GM19467 (cell line): Measurements from ENCODE around the gene DGUOK.
"Not testable (repeated sequence)": the region's sequence is repeated elsewhere in the genome, so short reads cannot be mapped to it uniquely, and the experiment has no call there.

Source experiments
- ATAC-seq: cut with Tn5 transposase; IDR thresholded peaks from one replicate; pipeline ENCODE4 v1.9.1; 2021; ENCODE audit warnings: mild to moderate bottlenecking, moderate library complexity; ENCODE audit not compliant: unreplicated experiment

The DGUOK gene

DNA sequence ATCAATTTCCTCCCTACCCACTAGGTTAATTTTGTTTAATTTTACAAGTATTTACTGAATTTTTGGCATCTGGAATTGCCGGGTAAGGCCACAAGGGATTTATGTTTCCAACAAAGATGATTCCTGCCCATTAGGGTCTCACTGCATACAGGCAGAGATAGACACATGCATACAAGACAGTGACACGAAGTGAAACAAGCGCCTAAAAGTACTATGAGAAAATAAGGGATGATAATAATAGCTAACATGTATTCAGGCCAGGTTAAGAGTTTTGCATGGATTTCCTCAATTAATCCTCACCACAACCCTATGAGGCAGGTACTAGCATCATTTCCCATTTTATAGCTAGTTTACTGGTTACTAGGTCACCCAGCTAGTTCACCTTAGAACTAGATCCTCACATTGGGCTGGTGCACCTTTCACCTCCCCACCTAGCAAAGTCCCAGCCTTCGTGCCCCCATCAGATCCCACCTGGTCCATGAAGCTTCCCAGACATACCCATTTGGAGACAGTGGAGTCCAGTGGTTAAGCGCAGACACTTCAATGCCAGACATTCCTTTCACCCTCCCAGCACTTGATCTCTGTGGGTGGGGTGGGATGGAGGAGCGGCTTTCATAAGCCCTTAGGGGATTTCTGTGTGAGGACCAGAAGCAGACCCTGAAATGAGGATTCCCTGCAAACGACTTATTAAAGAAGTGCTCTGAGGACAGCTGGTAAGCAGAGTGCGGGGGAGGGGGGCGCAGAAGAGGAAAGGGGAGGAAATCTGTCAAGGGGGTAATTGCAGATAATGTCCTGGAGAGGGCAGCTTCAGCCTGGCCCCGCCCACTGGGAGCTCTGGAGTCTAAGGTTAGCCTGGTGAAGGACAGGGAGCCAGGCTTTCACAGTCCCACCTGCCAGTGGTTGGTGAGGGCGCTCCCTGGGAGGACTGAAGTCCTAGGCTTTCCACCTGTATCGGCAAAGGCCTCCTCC is 5.8 kb upstream of the DGUOK start:
- no peak for ATAC-seq

GRCh38 chr2:73921581-73921980 is 5.1 kb upstream of the DGUOK start:
- no peak for ATAC-seq

DNA sequence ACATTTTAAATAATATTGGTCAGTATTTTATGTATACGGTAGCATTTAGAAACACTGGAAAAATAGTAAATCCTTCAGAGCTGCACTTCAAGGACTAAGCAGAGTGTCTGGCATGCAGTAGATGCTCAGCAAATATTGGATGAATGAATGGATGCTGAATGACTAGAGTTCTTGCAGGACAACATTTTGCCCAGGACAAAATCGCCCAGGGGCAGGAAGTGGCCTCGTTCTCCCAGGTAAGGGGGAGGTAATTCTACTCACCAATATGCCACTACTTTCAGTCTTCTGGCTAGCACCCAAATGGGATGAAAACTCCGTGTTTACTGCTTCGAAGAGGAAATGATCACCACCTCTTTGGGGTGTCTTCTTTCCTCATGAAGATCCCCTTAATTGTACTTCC is 4.0 kb upstream of the DGUOK start:
- ATAC-seq: no peak

DNA sequence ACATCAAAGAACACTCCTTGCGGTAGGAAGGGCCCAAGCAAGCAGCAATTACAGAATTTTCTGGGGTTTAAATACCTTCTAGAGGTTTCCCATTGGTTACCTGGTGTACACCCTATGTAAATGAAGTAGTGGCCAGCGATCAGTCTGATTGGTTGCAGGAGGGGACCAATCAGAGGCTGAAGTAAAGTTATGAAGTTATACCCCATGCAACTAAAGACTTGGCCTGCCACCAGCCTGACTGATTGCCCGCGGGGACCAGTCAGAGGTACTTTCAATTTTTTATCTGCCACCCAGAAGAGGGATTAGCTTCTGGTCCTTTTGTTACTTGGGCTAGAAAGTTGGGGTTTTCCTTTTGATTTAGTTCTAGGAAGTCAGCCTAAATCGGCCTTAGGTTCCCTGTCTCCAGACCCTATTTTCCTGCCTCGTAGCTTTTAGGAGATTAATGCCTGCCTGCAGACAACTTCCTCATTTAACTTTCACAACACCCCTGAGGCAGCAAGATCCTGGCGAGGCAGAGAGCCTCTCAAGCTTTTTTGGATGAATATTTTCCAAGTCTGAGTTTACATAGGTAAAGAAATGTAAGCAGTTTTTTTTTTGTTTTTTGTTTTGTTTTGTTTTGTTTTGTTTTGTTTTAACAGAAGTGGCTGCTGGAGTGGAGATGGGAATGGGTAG is 1.5 kb upstream of the DGUOK start:
- ATAC-seq: no peak

GRCh38 chr2:73925853-73926492 is 707 bp upstream of the DGUOK start:
- ATAC-seq: no peak

DNA sequence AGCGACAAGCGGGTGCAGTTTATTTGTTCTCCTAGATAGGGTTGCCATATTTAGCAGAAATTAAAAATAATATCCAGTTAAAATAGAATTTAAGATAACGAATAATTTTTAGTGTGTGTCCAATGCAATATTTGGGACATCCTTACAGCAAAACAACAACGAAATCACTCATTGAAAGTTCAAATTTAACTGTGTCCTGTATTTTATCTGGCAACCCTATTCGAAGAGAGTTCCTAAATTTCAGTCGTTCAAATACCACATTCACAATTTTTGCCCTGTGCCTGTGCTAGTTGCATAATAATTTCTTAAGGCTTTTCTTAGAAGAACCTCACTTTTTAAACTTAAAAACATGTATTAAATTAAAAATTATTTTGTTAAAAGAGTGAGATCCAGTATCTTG is 664 bp downstream of the DGUOK start:
- no peak for ATAC-seq

DNA sequence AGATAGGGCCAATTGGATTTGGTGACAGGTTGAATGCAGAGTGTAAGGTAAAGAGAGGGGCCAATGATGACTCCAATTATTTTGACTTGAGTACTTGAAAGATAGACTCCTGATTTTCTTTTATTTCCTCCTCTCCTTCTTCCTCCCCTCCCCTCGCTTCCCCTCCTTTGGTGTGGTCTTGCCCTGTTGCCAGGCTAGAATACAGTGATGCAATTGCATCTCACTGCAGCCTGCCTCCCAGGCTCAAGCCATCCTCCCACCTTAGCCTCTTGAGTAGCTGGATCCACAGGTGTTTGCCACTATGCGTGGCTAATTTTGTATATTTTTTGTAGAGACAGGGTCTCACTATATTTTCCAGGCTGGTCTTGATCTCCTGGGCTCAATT is 2.3 kb downstream of the DGUOK start:
- ATAC-seq: no peak

DNA sequence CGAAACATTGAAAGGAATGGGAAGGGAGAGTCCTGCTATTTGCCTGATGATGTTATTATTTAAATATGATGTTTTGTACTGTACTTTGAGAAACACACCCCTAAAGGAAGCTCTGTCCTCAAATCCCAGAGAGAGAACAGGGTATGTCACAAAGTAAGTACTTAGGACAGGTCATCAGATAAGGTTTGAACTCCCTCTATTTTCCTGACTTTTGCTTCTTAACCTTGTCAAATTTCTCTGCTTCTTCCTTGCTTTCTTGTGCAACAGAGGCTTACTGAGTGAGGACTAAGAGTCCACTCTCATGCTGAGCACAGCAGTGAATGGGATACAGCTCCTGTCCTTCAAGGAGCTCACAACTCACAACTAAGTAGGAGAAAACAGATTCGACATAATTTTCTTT is 3.7 kb downstream of the DGUOK start:
- ATAC-seq: no peak

DNA sequence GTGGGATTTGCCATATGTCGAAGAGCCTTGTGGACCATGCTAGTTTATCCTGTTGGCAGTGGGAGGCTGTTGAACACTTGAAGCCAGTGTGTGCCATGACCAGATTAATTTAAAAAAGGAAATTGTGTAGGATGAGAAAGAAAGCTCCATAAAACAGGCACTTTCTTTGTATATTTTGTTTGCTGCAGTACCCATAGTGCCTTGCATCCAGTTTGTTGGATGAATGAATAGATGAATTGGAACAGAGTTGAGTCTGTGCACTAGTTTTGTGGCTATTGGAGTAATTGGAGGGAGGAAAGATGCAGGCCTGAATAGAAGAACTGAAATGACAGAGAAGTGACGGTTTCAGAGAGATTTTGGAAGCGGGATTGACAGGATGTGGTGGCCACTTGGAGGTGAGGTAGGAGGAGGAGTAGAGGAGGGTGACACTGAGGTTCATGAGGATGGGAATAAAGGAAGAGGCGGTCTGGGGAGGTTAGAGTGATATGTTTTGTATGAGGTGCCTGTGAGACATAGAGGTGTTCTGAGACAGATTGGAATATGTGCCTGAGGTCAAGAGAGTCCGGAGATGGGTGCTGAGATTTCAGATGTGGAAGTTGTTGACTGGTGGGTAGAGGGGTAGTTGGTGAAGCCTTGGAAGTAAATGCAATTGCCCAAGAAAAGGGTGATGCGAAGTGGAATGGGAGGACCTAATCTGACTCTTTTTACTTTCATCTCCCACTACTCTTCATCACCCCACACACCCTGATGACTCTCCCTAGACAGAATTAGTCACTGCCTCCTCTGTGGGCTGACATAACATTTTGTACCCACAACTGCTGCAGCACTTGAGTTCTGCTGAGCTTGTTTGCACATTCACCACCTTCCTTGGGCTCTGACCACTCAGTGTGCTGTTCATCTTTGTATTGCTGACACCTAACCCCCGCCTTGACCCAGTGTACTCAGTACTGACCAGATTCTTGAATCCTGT is 5.1 kb downstream of the DGUOK start:
- ATAC-seq: no peak

DNA sequence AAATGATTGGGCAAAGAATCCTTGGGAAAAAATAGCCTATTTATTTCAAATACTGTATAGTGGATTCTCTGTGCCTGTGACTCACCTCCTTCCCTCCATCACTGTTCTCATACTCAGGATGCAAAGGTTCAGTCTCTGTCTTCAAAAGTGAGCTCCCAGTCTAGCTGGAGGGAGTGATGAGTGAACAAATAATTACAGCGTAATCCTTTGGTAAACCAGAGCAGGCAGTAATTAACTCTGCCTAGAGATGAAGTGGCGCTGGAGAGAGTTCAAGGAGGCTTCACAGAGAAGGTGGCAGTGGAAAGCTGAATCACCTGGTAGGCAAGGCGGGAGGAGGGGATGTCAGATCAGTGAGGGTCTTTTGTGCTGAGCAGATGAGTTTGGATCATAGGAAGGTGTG is 6.5 kb downstream of the DGUOK start:
- no peak for ATAC-seq

DNA sequence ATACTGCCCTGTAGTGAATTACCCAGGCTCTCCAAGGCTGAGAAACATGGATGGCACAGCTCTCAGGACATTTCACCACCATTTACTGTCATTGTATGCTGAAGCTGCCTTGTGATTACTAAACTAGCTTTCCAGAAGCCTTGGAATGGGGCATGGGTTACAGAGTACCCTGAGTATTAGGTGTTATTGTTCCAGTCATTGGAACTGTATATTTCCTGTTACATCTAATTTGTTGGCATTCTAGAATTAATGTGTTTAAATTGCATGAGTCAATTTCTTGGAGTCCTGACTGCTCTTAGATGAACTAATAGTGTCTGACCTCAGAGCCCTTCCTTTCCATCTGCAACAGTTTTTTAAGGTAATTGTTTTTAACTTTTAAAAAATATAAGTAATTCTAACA is 9.0 kb downstream of the DGUOK start:
- ATAC-seq: no peak

- no peak for ATAC-seq
These were observed 10.6 kb downstream of the DGUOK start for GRCh38 chr2:73937103-73937885.

DNA sequence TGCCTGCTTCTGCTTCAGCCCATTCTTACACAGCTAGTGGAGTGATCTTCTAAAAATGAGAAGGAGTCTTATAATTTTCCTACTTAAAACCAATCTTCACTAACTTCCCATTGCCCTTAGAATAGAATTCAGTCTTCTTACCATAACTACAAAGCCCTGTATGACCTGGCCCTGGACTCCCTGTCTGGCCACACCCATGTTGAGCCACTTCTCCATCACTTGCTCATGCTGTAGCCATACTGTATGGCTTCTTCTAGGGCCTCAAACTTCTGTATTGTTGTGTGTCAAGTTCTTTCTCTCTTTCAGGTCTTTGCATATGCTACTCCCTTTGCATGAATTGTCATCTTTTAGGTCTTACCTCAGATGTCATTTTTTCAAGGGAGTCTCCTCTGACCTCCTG is 11.2 kb downstream of the DGUOK start:
- ATAC-seq: no peak

- ATAC-seq: no peak
These were observed 12.2 kb downstream of the DGUOK start for GRCh38 chr2:73938718-73939352.

GRCh38 chr2:73939419-73939818 is 12.7 kb downstream of the DGUOK start:
- ATAC-seq: no peak

DNA sequence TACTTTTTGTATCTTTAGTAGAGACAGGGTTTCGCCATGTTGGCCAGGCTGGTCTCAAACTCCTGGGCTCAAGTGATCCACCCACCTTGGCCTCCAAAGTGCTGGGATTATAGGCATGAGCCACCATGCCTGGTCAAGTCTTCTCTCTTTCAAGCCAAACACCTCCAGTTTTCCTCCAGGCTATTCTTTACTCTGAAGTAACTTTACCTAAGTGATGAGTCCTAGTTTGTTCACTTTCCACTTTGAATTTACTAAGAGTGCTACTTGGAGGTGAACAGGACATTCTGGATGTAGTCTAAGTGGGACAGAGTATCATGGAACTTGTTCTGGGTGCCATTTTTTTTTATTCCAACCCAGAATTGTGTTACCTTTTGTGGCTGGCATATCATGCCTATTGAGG is 13.4 kb downstream of the DGUOK start:
- ATAC-seq: not testable (repeated sequence)

DNA sequence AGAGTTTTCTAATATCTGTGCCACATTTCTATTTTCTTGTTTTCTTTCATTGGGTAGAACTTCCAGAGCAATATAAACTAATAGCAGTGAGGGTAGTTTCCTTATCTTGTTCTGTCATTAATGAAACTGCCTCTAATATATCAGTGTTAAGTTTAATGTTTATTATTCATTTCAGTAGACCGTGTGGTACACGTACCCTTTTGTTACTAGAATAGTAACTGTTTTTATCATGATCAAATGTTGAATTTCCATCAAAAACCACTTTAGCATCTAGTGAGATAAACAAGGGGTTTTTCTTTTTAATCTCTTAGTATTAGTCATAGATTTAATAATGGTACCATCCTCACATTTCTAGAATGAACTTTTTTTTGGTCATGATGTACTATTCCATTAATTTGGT is 16.0 kb downstream of the DGUOK start:
- no peak for ATAC-seq

- ATAC-seq: no peak
These were observed 18.0 kb downstream of the DGUOK start for GRCh38 chr2:73944714-73945113.

GRCh38 chr2:73946215-73946614 is 19.5 kb downstream of the DGUOK start:
- no peak for ATAC-seq
